Mesendoderm (in vitro differentiated cells): Measurements from ENCODE around the gene LUC7L2.

Experiments
- DNase-seq: peaks from one replicate; pipeline ENCODE4 v3.0.0; 2013
- H2AK5ac ChIP-seq: 2 replicates; pipeline ENCODE4 v1.6.1; 2013; ENCODE audit warnings: low read length, inconsistent platforms
- H2BK120ac ChIP-seq: 2 replicates; pipeline ENCODE4 v1.6.1; 2013; ENCODE audit warnings: low read depth, mild to moderate bottlenecking, low read length, moderate library complexity, mixed read lengths
- H2BK15ac ChIP-seq: replicated peaks from 2 replicates; pipeline ENCODE4 v1.6.1; 2013; ENCODE audit warnings: low read depth, mild to moderate bottlenecking, moderate library complexity
- H2BK5ac ChIP-seq: 2 replicates; pipeline ENCODE4 v1.6.1; 2013; ENCODE audit warnings: low read length, inconsistent platforms
- H3K18ac ChIP-seq: 2 replicates; pipeline ENCODE4 v1.6.1; 2013; ENCODE audit warnings: mild to moderate bottlenecking, low read length, mixed read lengths
- H3K23ac ChIP-seq: one replicate; pipeline ENCODE4 v1.6.1; 2013; ENCODE audit warnings: low read length
- H3K27ac ChIP-seq: 2 replicates; pipeline ENCODE4 v1.5.1; 2013; ENCODE audit warnings: low read depth, mild to moderate bottlenecking, inconsistent platforms, low read length, moderate library complexity
- H3K27me3 ChIP-seq: 2 replicates; pipeline ENCODE4 v1.6.1; 2013; ENCODE audit warnings: low read length, control low read depth, mild to moderate bottlenecking, inconsistent platforms; ENCODE audit not compliant: insufficient read depth, poor library complexity
- H3K36me3 ChIP-seq: 2 replicates; pipeline ENCODE4 v1.6.1; 2013; ENCODE audit warnings: low read length, inconsistent platforms; ENCODE audit not compliant: control insufficient read depth, insufficient read depth
- H3K4ac ChIP-seq: one replicate; pipeline ENCODE4 v1.6.1; 2013; ENCODE audit warnings: low read depth, mild to moderate bottlenecking, low read length, moderate library complexity
- H3K4me1 ChIP-seq: 2 replicates; pipeline ENCODE4 v1.6.1; 2013; ENCODE audit warnings: low read depth, low read length, inconsistent platforms; ENCODE audit not compliant: control insufficient read depth
- H3K4me2 ChIP-seq: 2 replicates; pipeline ENCODE4 v1.6.1; 2013; ENCODE audit warnings: low read length
- H3K4me3 ChIP-seq: 2 replicates; pipeline ENCODE4 v1.5.1; 2013; ENCODE audit warnings: mild to moderate bottlenecking, low read length
- H3K56ac ChIP-seq: one replicate; pipeline ENCODE4 v1.6.1; 2013; ENCODE audit warnings: low read length
- H3K79me1 ChIP-seq: 2 replicates; pipeline ENCODE4 v1.6.1; 2013; ENCODE audit warnings: low read length, inconsistent platforms
- H3K79me2 ChIP-seq: 2 replicates; pipeline ENCODE4 v1.6.1; 2013; ENCODE audit warnings: mild to moderate bottlenecking, low read length; ENCODE audit not compliant: control insufficient read depth, insufficient read depth
- H3K9ac ChIP-seq: 2 replicates; pipeline ENCODE4 v1.6.1; 2013; ENCODE audit warnings: low read length, inconsistent platforms
- H4K5ac ChIP-seq: one replicate; pipeline ENCODE4 v1.6.1; 2013; ENCODE audit warnings: low read length
- H4K8ac ChIP-seq: one replicate; pipeline ENCODE4 v1.6.1; 2013; ENCODE audit warnings: low read depth, mild to moderate bottlenecking, control low read depth, low read length, moderate library complexity
- WGBS: extraction: QIAGEN DNeasy Blood & Tissue Kit; methylation state at CpG from one replicate; pipeline ENCODE4 v1.1.7; 2013; ENCODE audit warnings: low lambda C conversion rate, missing lambda C conversion rate; ENCODE audit not compliant: insufficient coverage; ENCODE audit errors: extremely low coverage; 5-methylcytosine and 5-hydroxymethylcytosine counted together

The LUC7L2 gene

DNA sequence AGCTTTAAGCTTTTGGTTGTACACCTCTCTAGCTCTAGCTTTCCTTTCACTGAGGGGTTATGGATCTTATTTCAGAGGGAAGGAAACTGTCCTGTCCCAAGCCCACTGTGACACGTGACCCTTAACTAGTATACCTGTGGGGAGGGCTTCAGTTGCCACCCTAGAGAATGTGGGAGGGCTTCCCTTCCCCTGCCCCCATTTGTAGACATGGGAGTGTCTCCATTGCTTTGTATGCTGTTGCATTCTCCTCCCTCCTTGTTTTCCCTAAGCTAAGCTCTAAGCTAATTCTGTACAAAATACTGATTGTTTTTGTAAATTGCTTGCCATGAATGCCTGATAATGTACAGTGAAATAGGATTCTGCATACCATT lies 11.2 kb downstream of the LUC7L2 start:
- WGBS = no CpG with 5 or more reads among the region's 1 CpG
- H2BK120ac ChIP-seq = no peak overlapping the region
- H2AK5ac ChIP-seq = no peak overlapping the region
- no peak overlapping the region for H2BK5ac ChIP-seq
- no peak overlapping the region for H3K56ac ChIP-seq
- H3K79me2 ChIP-seq = peaks cover 43% of the 10 kb centered on the region
- no peaks in the 10 kb centered on the region for H3K36me3 ChIP-seq
- DNase-seq = peak; percentile 20
- H2BK15ac ChIP-seq = no peak overlapping the region
- no peak overlapping the region for H3K18ac ChIP-seq
- H3K9ac ChIP-seq = peak overlapping the region; percentile 5
- H3K4me3 ChIP-seq = no peak overlapping the region
- peaks cover 3% of the 10 kb centered on the region for H3K4me1 ChIP-seq
- peaks cover 7% of the 10 kb centered on the region for H3K79me1 ChIP-seq
- no peaks in the 10 kb centered on the region for H3K27me3 ChIP-seq
- H4K8ac ChIP-seq = no peak overlapping the region
- no peak overlapping the region for H3K23ac ChIP-seq
- no peak overlapping the region for H3K4ac ChIP-seq
- no peak overlapping the region for H4K5ac ChIP-seq
- no peak overlapping the region for H3K27ac ChIP-seq
- no peak overlapping the region for H3K4me2 ChIP-seq

GRCh38 chr7:139374246-139374645 lies 14.6 kb downstream of the LUC7L2 start:
- H3K79me1 ChIP-seq = peaks cover 4% of the 10 kb centered on the region
- no peak overlapping the region for H3K27ac ChIP-seq
- H2BK5ac ChIP-seq = no peak overlapping the region
- no peak overlapping the region for H4K5ac ChIP-seq
- no CpG with 5 or more reads among the region's 6 CpGs for WGBS
- H2BK120ac ChIP-seq = no peak overlapping the region
- peaks cover 3% of the 10 kb centered on the region for H3K4me1 ChIP-seq
- H3K4ac ChIP-seq = no peak overlapping the region
- H3K56ac ChIP-seq = no peak overlapping the region
- DNase-seq = no peak
- no peaks in the 10 kb centered on the region for H3K27me3 ChIP-seq
- peaks cover 25% of the 10 kb centered on the region for H3K79me2 ChIP-seq
- no peak overlapping the region for H3K23ac ChIP-seq
- no peak overlapping the region for H3K9ac ChIP-seq
- no peak overlapping the region for H2AK5ac ChIP-seq
- no peak overlapping the region for H2BK15ac ChIP-seq
- no peak overlapping the region for H3K4me2 ChIP-seq
- no peak overlapping the region for H3K18ac ChIP-seq
- no peak overlapping the region for H3K4me3 ChIP-seq
- H3K36me3 ChIP-seq = peaks cover 2% of the 10 kb centered on the region
- no peak overlapping the region for H4K8ac ChIP-seq

- no CpG with 5 or more reads among the region's 6 CpGs for WGBS
- Histone ChIP-seq H2BK5ac (no peak overlapping the region), H4K8ac (no peak overlapping the region), H3K36me3 (peaks cover 2% of the 10 kb centered on the region), H2AK5ac (no peak overlapping the region), H2BK120ac (no peak overlapping the region), H3K79me1 (peaks cover 1% of the 10 kb centered on the region), H3K56ac (no peak overlapping the region), H2BK15ac (no peak overlapping the region), H4K5ac (no peak overlapping the region), H3K18ac (no peak overlapping the region), H3K79me2 (peaks cover 4% of the 10 kb centered on the region), H3K23ac (no peak overlapping the region), H3K4me2 (no peak overlapping the region), H3K27ac (no peak overlapping the region), H3K9ac (no peak overlapping the region), H3K4ac (no peak overlapping the region), H3K27me3 (no peaks in the 10 kb centered on the region), H3K4me1 (no peaks in the 10 kb centered on the region), H3K4me3 (no peak overlapping the region)
- no peak for DNase-seq
Observed at GRCh38 chr7:139382439-139382838, 22.7 kb downstream of the LUC7L2 start.

- H2AK5ac ChIP-seq = no peak overlapping the region
- H3K36me3 ChIP-seq = no peaks in the 10 kb centered on the region
- H3K56ac ChIP-seq = no peak overlapping the region
- no peak overlapping the region for H2BK15ac ChIP-seq
- no peak overlapping the region for H3K27ac ChIP-seq
- no peak overlapping the region for H3K4me2 ChIP-seq
- no CpG with 5 or more reads among the region's 3 CpGs for WGBS
- no peak for DNase-seq
- H3K27me3 ChIP-seq = no peaks in the 10 kb centered on the region
- no peak overlapping the region for H4K8ac ChIP-seq
- no peaks in the 10 kb centered on the region for H3K4me1 ChIP-seq
- no peak overlapping the region for H3K23ac ChIP-seq
- H3K4ac ChIP-seq = no peak overlapping the region
- no peak overlapping the region for H2BK120ac ChIP-seq
- no peak overlapping the region for H3K4me3 ChIP-seq
- no peak overlapping the region for H3K9ac ChIP-seq
- no peak overlapping the region for H3K18ac ChIP-seq
- H2BK5ac ChIP-seq = no peak overlapping the region
- H3K79me1 ChIP-seq = peaks cover 3% of the 10 kb centered on the region
- peaks cover 3% of the 10 kb centered on the region for H3K79me2 ChIP-seq
- H4K5ac ChIP-seq = no peak overlapping the region
Observed at GRCh38 chr7:139384611-139385010, 24.9 kb downstream of the LUC7L2 start.

GRCh38 chr7:139387594-139387993 lies 27.9 kb downstream of the LUC7L2 start:
- Histone ChIP-seq H3K79me2 (peaks cover 4% of the 10 kb centered on the region), H3K27me3 (no peaks in the 10 kb centered on the region), H4K8ac (no peak overlapping the region), H3K4me1 (no peaks in the 10 kb centered on the region), H3K79me1 (peaks cover 3% of the 10 kb centered on the region), H3K9ac (no peak overlapping the region), H3K56ac (no peak overlapping the region), H3K4me3 (no peak overlapping the region), H2BK120ac (no peak overlapping the region), H4K5ac (no peak overlapping the region), H2AK5ac (no peak overlapping the region), H3K4ac (no peak overlapping the region), H3K18ac (no peak overlapping the region), H3K4me2 (no peak overlapping the region), H2BK15ac (no peak overlapping the region), H2BK5ac (no peak overlapping the region), H3K27ac (no peak overlapping the region), H3K23ac (peak overlapping the region; percentile 66), H3K36me3 (no peaks in the 10 kb centered on the region)
- no CpG with 5 or more reads among the region's 5 CpGs for WGBS
- no peak for DNase-seq

DNA sequence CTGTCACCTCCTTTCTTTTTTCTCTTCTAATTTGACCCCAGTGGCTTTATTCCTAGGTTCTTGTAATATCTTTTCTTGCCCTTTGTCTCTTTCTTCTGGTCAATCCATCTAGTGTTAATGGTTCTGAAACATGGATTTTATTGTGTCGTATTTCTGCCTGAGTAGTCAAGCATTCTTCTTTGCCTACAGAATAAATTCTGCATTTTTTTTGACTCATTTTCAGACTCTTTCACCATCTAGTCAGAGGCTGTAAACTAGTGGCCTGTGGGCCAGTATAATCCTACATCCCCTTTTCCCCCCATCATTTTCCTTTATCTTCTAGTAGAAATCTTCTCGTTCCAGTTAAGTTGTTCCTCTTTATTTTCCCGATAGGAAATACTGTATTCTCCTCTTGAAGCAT lies 29.4 kb downstream of the LUC7L2 start:
- Histone ChIP-seq H3K79me1 (peaks cover 3% of the 10 kb centered on the region), H3K23ac (no peak overlapping the region), H3K27me3 (no peaks in the 10 kb centered on the region), H3K4me1 (no peaks in the 10 kb centered on the region), H3K4me3 (no peak overlapping the region), H3K27ac (no peak overlapping the region), H4K8ac (no peak overlapping the region), H3K9ac (no peak overlapping the region), H2BK15ac (no peak overlapping the region), H2AK5ac (no peak overlapping the region), H2BK120ac (no peak overlapping the region), H3K18ac (no peak overlapping the region), H4K5ac (no peak overlapping the region), H3K4ac (no peak overlapping the region), H3K36me3 (no peaks in the 10 kb centered on the region), H3K56ac (no peak overlapping the region), H3K79me2 (peaks cover 4% of the 10 kb centered on the region), H2BK5ac (no peak overlapping the region), H3K4me2 (no peak overlapping the region)
- no peak for DNase-seq
- no CpG with 5 or more reads among the region's 3 CpGs for WGBS
